H1 (cell line): ENCODE measurements around the gene PRKCI.

Source experiments
- CEBPB ChIP-seq: IDR thresholded peaks from 2 replicates; pipeline ENCODE4 v1.6.1; 2012; ENCODE audit warnings: low read depth, low read length
- GABPA ChIP-seq: IDR thresholded peaks from 2 replicates; pipeline ENCODE4 v1.6.1; 2011; ENCODE audit warnings: mild to moderate bottlenecking, low read length, moderate library complexity, borderline replicate concordance; ENCODE audit not compliant: insufficient read depth
- JUND ChIP-seq: IDR thresholded peaks from 2 replicates; pipeline ENCODE4 v1.6.1; 2011; ENCODE audit warnings: mild to moderate bottlenecking, improper control_type of control experiment, low read length
- POLR2A ChIP-seq, 2 experiments: IDR thresholded peaks; 1 replicate in 1 of 2; 2 replicates in 1 of 2; pipeline ENCODE4 v1.6.1; 2011; ENCODE audit warnings: low read depth in 2 of 2, low read length in 2 of 2, mild to moderate bottlenecking in 2 of 2; ENCODE audit errors: control extremely low read depth in 1 of 2
- RBBP5 ChIP-seq: IDR thresholded peaks from 2 replicates; pipeline ENCODE4 v1.7.1; 2012; ENCODE audit warnings: low read depth, mild to moderate bottlenecking, inconsistent platforms, low read length, moderate library complexity, borderline replicate concordance
- SAP30 ChIP-seq: fragments of 300-600 bp; sonication (generic); IDR thresholded peaks from 2 replicates; pipeline ENCODE4 v1.7.1; 2012; ENCODE audit warnings: low read length, moderate library complexity, mild to moderate bottlenecking, inconsistent platforms; ENCODE audit not compliant: insufficient read depth, insufficient replicate concordance
- SIN3A ChIP-seq, 2 experiments: IDR thresholded peaks in 1 of 2; conservative IDR thresholded peaks in 1 of 2; 2 replicates each; pipeline ENCODE4 v1.6.1; 2011 to 2012; ENCODE audit warnings: low read length in 2 of 2, improper control_type of control experiment in 1 of 2, low read depth in 1 of 2, mild to moderate bottlenecking in 1 of 2
- SP1 ChIP-seq: IDR thresholded peaks from 2 replicates; pipeline ENCODE4 v1.6.1; 2011; ENCODE audit warnings: low read depth, low read length
- SRF ChIP-seq: IDR thresholded peaks from 2 replicates; pipeline ENCODE4 v1.6.1; 2011; ENCODE audit warnings: mild to moderate bottlenecking, low read depth, low read length, moderate library complexity
- TAF7 ChIP-seq: optimal IDR thresholded peaks from 2 replicates; pipeline ENCODE3; 2011; ENCODE audit warnings: low read depth, mild to moderate bottlenecking, inconsistent platforms, low read length, moderate library complexity, borderline replicate concordance
- TBP ChIP-seq: IDR thresholded peaks from 2 replicates; pipeline ENCODE4 v1.6.1; 2011; ENCODE audit warnings: low read depth, low read length, improper control_type of control experiment
- TEAD4 ChIP-seq: IDR thresholded peaks from 2 replicates; pipeline ENCODE4 v1.6.1; 2012; ENCODE audit warnings: low read depth, low read length, inconsistent platforms, mixed read lengths
- USF2 ChIP-seq: IDR thresholded peaks from 2 replicates; pipeline ENCODE4 v1.6.1; 2011; ENCODE audit warnings: low read length, improper control_type of control experiment
- TF ChIP-seq, protein P1 (sequence below), 3 experiments: IDR thresholded peaks; 1 replicate in 2 of 3; 2 replicates in 1 of 3; pipeline versions ENCODE4 v1.5.1 to v1.6.1; 2011; ENCODE audit warnings: low read length in 3 of 3, mild to moderate bottlenecking in 3 of 3, inconsistent platforms in 2 of 3, low read depth in 1 of 3, moderate library complexity in 1 of 3; ENCODE audit not compliant: insufficient read depth in 1 of 3; ENCODE audit errors: control extremely low read depth in 1 of 3

- TF ChIP-seq CEBPB (no peak), GABPA (no peak), POLR2A (IDR thresholded peaks at IDR 0.05; ENCODE audit: control extremely low read depth in 1 of 2, low read depth in 2 of 2, low read length in 2 of 2) (no peak), SP1 (no peak), USF2 (no peak), RBBP5 (no peak), TBP (no peak), TEAD4 (no peak), SIN3A (conservative IDR thresholded peaks at IDR 0.05 in 1 of 2, IDR thresholded peaks at IDR 0.05 in 1 of 2; ENCODE audit: low read depth in 1 of 2, low read length in 2 of 2) (no peak), JUND (no peak), SRF (no peak), TAF7 (no peak), SAP30 (no peak)
- TF ChIP-seq, protein P1, sequence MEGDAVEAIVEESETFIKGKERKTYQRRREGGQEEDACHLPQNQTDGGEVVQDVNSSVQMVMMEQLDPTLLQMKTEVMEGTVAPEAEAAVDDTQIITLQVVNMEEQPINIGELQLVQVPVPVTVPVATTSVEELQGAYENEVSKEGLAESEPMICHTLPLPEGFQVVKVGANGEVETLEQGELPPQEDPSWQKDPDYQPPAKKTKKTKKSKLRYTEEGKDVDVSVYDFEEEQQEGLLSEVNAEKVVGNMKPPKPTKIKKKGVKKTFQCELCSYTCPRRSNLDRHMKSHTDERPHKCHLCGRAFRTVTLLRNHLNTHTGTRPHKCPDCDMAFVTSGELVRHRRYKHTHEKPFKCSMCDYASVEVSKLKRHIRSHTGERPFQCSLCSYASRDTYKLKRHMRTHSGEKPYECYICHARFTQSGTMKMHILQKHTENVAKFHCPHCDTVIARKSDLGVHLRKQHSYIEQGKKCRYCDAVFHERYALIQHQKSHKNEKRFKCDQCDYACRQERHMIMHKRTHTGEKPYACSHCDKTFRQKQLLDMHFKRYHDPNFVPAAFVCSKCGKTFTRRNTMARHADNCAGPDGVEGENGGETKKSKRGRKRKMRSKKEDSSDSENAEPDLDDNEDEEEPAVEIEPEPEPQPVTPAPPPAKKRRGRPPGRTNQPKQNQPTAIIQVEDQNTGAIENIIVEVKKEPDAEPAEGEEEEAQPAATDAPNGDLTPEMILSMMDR (IDR thresholded peaks at IDR 0.05; ENCODE audit: control extremely low read depth in 1 of 3, insufficient read depth in 1 of 3, low read depth in 1 of 3, low read length in 3 of 3), result no peak
Measured at GRCh38 chr3:170302008-170302407, 79.8 kb downstream of the PRKCI start.
